Measurements from ENCODE around the gene IFNAR2. TPM values are rescaled to one million over a fixed set of nuclear protein-coding genes. Genes with fewer than 3 reads are reported as not detected.
"Not testable (repeated sequence)": the region's sequence is repeated elsewhere in the genome, so short reads cannot be mapped to it uniquely, and the experiment has no call there.

IFNAR2 gene
- total and polyA plus RNA-seq, 2 donors (not counting 1 experiment from before 2014, with no cell fraction given) = 5.6 to 24.3 TPM

DNA sequence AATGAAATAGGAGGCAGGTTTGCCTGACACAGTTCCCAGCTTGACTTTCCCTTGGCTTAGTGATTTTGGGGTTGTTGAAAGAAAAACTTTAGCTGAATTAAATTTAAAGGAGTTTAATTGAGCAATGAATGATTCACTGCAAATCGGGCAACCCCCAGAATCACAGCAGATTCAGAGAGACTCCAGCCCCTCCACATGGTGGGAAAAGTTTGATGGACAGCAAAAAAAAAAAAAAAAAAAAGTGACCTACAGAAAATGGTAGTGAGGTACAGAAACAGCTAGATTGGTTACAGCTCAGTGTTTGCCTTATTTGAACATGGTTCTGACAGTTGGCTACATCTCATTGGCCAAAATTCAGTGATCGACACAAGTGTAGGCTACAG, 12.6 kb upstream of the IFNAR2 start:
- peaks cover 2% of the 10 kb centered on the region for H3K27me3 ChIP-seq (ENCODE audit: control insufficient read depth, insufficient read depth, low read length)
- no peaks in the 10 kb centered on the region for H3K36me3 ChIP-seq (ENCODE audit: control insufficient read depth, insufficient read depth, low read length)
- no peak overlapping the region for H3K9ac ChIP-seq (ENCODE audit: insufficient read depth, low read length)
- H4K20me1 ChIP-seq (ENCODE audit: control insufficient read depth, extremely low read depth, insufficient read depth, low read length) = no peaks in the 10 kb centered on the region
- no peaks in the 10 kb centered on the region for H3K9me3 ChIP-seq (ENCODE audit: control insufficient read depth, insufficient read depth, low read depth, low read length)
- H3K4me1 ChIP-seq (ENCODE audit: control insufficient read depth, extremely low read depth, insufficient read depth, low read length) = no peaks in the 10 kb centered on the region
- H2AFZ ChIP-seq (ENCODE audit: low read length) = no peak overlapping the region
- H3K27ac ChIP-seq (ENCODE audit: insufficient read depth, low read length) = no peak overlapping the region
- no peak overlapping the region for H3K4me2 ChIP-seq (ENCODE audit: extremely low read depth, insufficient read depth, low read length)
- H3K4me3 ChIP-seq (replicated peaks in 1 of 4; ENCODE audit: control extremely low read depth in 1 of 4, insufficient read depth in 1 of 4, low read depth in 3 of 4, low read length in 4 of 4) = no peak overlapping the region
- DNase-seq (ENCODE audit: low read depth in 2 of 2) = no peak
- TF ChIP-seq, protein P1, sequence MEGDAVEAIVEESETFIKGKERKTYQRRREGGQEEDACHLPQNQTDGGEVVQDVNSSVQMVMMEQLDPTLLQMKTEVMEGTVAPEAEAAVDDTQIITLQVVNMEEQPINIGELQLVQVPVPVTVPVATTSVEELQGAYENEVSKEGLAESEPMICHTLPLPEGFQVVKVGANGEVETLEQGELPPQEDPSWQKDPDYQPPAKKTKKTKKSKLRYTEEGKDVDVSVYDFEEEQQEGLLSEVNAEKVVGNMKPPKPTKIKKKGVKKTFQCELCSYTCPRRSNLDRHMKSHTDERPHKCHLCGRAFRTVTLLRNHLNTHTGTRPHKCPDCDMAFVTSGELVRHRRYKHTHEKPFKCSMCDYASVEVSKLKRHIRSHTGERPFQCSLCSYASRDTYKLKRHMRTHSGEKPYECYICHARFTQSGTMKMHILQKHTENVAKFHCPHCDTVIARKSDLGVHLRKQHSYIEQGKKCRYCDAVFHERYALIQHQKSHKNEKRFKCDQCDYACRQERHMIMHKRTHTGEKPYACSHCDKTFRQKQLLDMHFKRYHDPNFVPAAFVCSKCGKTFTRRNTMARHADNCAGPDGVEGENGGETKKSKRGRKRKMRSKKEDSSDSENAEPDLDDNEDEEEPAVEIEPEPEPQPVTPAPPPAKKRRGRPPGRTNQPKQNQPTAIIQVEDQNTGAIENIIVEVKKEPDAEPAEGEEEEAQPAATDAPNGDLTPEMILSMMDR (conservative IDR thresholded peaks at IDR 0.05 in 1 of 2, IDR thresholded peaks at IDR 0.05 in 1 of 2; ENCODE audit: low read depth in 1 of 2, low read length in 2 of 2) = no peak
- no peak for TF ChIP-seq EZH2 (IDR thresholded peaks at IDR 0.05; ENCODE audit: low read length, missing control alignments)
- no peaks in the 10 kb centered on the region for H3K79me2 ChIP-seq (ENCODE audit: control insufficient read depth, insufficient read depth, low read length)

GRCh38 chr21:33219300-33219699, 10.4 kb upstream of the IFNAR2 start:
- no peak overlapping the region for H3K4me2 ChIP-seq (ENCODE audit: extremely low read depth, insufficient read depth, low read length)
- H3K79me2 ChIP-seq (ENCODE audit: control insufficient read depth, insufficient read depth, low read length) = no peaks in the 10 kb centered on the region
- no peak overlapping the region for H3K4me3 ChIP-seq (replicated peaks in 1 of 4; ENCODE audit: control extremely low read depth in 1 of 4, insufficient read depth in 1 of 4, low read depth in 3 of 4, low read length in 4 of 4)
- H3K27ac ChIP-seq (ENCODE audit: insufficient read depth, low read length) = no peak overlapping the region
- peaks cover 4% of the 10 kb centered on the region for H3K27me3 ChIP-seq (ENCODE audit: control insufficient read depth, insufficient read depth, low read length)
- H4K20me1 ChIP-seq (ENCODE audit: control insufficient read depth, extremely low read depth, insufficient read depth, low read length) = no peaks in the 10 kb centered on the region
- TF ChIP-seq, protein P1 (conservative IDR thresholded peaks at IDR 0.05 in 1 of 2, IDR thresholded peaks at IDR 0.05 in 1 of 2; ENCODE audit: low read depth in 1 of 2, low read length in 2 of 2) = no peak
- no peak for TF ChIP-seq EZH2 (IDR thresholded peaks at IDR 0.05; ENCODE audit: low read length, missing control alignments)
- H3K9ac ChIP-seq (ENCODE audit: insufficient read depth, low read length) = no peak overlapping the region
- no peaks in the 10 kb centered on the region for H3K4me1 ChIP-seq (ENCODE audit: control insufficient read depth, extremely low read depth, insufficient read depth, low read length)
- H3K36me3 ChIP-seq (ENCODE audit: control insufficient read depth, insufficient read depth, low read length) = no peaks in the 10 kb centered on the region
- H3K9me3 ChIP-seq (ENCODE audit: control insufficient read depth, insufficient read depth, low read depth, low read length) = no peaks in the 10 kb centered on the region
- DNase-seq (ENCODE audit: low read depth in 2 of 2) = no peak
- no peak overlapping the region for H2AFZ ChIP-seq (ENCODE audit: low read length)

DNA sequence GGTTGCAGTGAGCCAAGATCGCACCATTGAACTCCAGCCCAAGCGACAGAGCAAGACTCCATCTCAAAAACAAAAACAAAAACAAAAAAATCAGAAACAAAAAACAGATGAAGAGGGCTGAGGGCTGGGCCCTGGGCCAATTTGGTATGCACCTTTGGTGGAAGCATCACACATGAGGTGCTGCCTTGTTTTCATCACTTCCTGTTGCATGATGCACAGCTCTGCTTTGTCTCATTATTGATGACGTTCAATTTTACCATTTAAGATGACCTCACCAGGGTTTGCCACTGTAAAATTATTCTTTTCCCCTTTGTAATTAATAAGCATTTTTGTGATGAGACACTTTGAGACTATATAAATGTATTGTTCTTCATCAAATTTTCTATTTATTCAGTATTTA, 9.8 kb upstream of the IFNAR2 start:
- Histone ChIP-seq H4K20me1 (ENCODE audit: control insufficient read depth, extremely low read depth, insufficient read depth, low read length) (no peaks in the 10 kb centered on the region), H3K4me1 (ENCODE audit: control insufficient read depth, extremely low read depth, insufficient read depth, low read length) (no peaks in the 10 kb centered on the region), H2AFZ (ENCODE audit: low read length) (no peak overlapping the region), H3K27ac (ENCODE audit: insufficient read depth, low read length) (no peak overlapping the region), H3K4me2 (ENCODE audit: extremely low read depth, insufficient read depth, low read length) (no peak overlapping the region), H3K4me3 (replicated peaks in 1 of 4; ENCODE audit: control extremely low read depth in 1 of 4, insufficient read depth in 1 of 4, low read depth in 3 of 4, low read length in 4 of 4) (no peak overlapping the region), H3K9me3 (ENCODE audit: control insufficient read depth, insufficient read depth, low read depth, low read length) (no peaks in the 10 kb centered on the region), H3K9ac (ENCODE audit: insufficient read depth, low read length) (no peak overlapping the region), H3K79me2 (ENCODE audit: control insufficient read depth, insufficient read depth, low read length) (no peaks in the 10 kb centered on the region), H3K36me3 (ENCODE audit: control insufficient read depth, insufficient read depth, low read length) (no peaks in the 10 kb centered on the region), H3K27me3 (ENCODE audit: control insufficient read depth, insufficient read depth, low read length) (peaks cover 4% of the 10 kb centered on the region)
- no peak for TF ChIP-seq EZH2 (IDR thresholded peaks at IDR 0.05; ENCODE audit: low read length, missing control alignments)
- TF ChIP-seq, protein P1 (conservative IDR thresholded peaks at IDR 0.05 in 1 of 2, IDR thresholded peaks at IDR 0.05 in 1 of 2; ENCODE audit: low read depth in 1 of 2, low read length in 2 of 2) = no peak
- no peak for DNase-seq (ENCODE audit: low read depth in 2 of 2)

GRCh38 chr21:33225376-33225775, 4.4 kb upstream of the IFNAR2 start:
- H3K9ac ChIP-seq (ENCODE audit: insufficient read depth, low read length); H3K27me3 ChIP-seq (ENCODE audit: control insufficient read depth, insufficient read depth, low read length); DNase-seq (ENCODE audit: low read depth in 2 of 2): not testable (repeated sequence)

More at GRCh38 chr21:33225376-33225775, 4.4 kb upstream of the IFNAR2 start:
- H3K4me3 ChIP-seq (replicated peaks in 1 of 4; ENCODE audit: control extremely low read depth in 1 of 4, insufficient read depth in 1 of 4, low read depth in 3 of 4, low read length in 4 of 4); H3K4me2 ChIP-seq (ENCODE audit: extremely low read depth, insufficient read depth, low read length); H3K36me3 ChIP-seq (ENCODE audit: control insufficient read depth, insufficient read depth, low read length); H3K9me3 ChIP-seq (ENCODE audit: control insufficient read depth, insufficient read depth, low read depth, low read length); H3K79me2 ChIP-seq (ENCODE audit: control insufficient read depth, insufficient read depth, low read length); H4K20me1 ChIP-seq (ENCODE audit: control insufficient read depth, extremely low read depth, insufficient read depth, low read length); H3K27ac ChIP-seq (ENCODE audit: insufficient read depth, low read length); H2AFZ ChIP-seq (ENCODE audit: low read length); H3K4me1 ChIP-seq (ENCODE audit: control insufficient read depth, extremely low read depth, insufficient read depth, low read length): not testable (repeated sequence)

Data from fibroblast of lung (primary cell).